ENCODE results near the gene GBX1. TPM values are rescaled to one million over a fixed set of nuclear protein-coding genes. Genes with fewer than 3 reads are reported as not detected.

Gene GBX1
- total RNA-seq, 3 donors from 2014 or later: not detected

GRCh38 chr7:151210087-151210854 lies 42.8 kb upstream of the GBX1 start, which contains the start of gene H2BK1:
H2BK1 (minus strand) TSS chr7:151210488; CDS start chr7:151210318, 170 bp downstream.
- H3K4me1 ChIP-seq (ENCODE audit: low read depth): no peaks in the 10 kb centered on the region
- ATAC-seq (no peak), DNase-seq (peak in 1 of 3 donors; percentile 16)
- no peak within 1 kb of the TSS for H3K4me3 ChIP-seq
- intact Hi-C loops (cut with DNase I, micrococcal nuclease): no loop called here
- no peak for TF ChIP-seq CTCF (IDR thresholded peaks at IDR 0.05)
- no peaks in the 10 kb centered on the region for H3K36me3 ChIP-seq (ENCODE audit: low read depth)
- no peaks in the 10 kb centered on the region for H3K9me3 ChIP-seq

GRCh38 chr7:151209588-151209987 lies 42.1 kb upstream of the GBX1 start:
- H3K4me3 ChIP-seq: no peak overlapping the region
- no peak for TF ChIP-seq CTCF (IDR thresholded peaks at IDR 0.05)
- intact Hi-C loops (cut with DNase I, micrococcal nuclease): no loop called here
- H3K36me3 ChIP-seq (ENCODE audit: low read depth): no peaks in the 10 kb centered on the region
- DNase-seq (peak in 1 of 3 donors; percentile 10), ATAC-seq (no peak)
- H3K9me3 ChIP-seq: no peaks in the 10 kb centered on the region
- H3K4me1 ChIP-seq (ENCODE audit: low read depth): no peaks in the 10 kb centered on the region

DNA sequence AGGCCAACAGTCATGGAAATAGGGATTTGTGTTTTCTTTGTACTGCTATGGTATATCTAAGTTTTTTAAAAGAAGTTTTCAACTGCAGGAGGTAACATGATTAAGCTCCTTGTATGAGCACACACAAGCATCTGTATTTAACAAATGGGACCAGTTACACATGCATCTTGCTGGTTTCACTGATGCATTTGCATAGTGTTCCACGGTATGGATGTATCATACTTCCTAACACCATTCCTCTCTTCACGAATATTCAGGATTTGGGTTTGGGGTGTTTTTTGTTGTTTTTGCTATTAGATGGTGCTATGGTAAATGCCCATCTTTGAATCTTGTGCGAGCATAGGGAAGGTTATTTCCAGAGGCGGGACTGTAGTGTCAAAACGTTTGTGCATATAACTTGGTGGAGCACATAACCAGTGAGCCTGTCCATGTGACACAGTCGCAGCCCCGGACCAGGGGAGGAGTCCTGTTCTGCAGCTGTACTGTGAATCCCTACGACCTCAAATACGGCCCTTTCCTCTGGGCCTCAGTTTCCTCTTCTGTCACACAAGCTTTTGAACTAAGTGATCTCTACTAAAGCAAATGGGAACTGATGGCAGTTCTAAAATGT lies 40.9 kb upstream of the GBX1 start:
- no peak overlapping the region for H3K4me3 ChIP-seq
- ATAC-seq: no peak
- no peak for TF ChIP-seq CTCF (IDR thresholded peaks at IDR 0.05)

DNA sequence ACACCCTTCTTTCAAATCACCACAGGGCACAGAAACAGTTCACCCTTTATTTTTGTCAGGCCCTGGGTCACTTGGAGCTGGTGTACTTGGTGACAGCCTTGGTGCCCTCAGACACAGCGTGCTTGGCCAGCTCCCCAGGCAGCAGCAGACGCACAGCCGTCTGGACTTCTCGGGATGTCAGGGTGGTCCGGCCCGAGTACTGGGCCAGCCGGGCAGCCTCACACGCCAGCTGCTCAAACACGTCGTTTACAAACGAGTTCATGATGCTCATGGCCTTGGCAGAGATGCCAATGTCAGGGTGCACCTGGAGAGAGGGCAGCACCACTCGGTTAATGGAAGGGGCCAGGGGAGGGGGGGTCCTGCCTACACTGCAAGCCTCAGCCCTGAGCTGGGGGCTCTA lies 40.3 kb upstream of the GBX1 start:
- H3K36me3 ChIP-seq (ENCODE audit: low read depth): no peaks in the 10 kb centered on the region
- no peaks in the 10 kb centered on the region for H3K4me1 ChIP-seq (ENCODE audit: low read depth)
- H3K4me3 ChIP-seq: no peak overlapping the region
- intact Hi-C loops (cut with DNase I, micrococcal nuclease): no loop called here
- no peak for DNase-seq
- no peaks in the 10 kb centered on the region for H3K9me3 ChIP-seq
- TF ChIP-seq CTCF (IDR thresholded peaks at IDR 0.05): no peak
- no peak for ATAC-seq

More for the DNA sequence above, 40.9 kb upstream of the GBX1 start:
- no peak for DNase-seq
- no peaks in the 10 kb centered on the region for H3K9me3 ChIP-seq
- no peaks in the 10 kb centered on the region for H3K4me1 ChIP-seq (ENCODE audit: low read depth)
- H3K36me3 ChIP-seq (ENCODE audit: low read depth): no peaks in the 10 kb centered on the region
- intact Hi-C loops (cut with DNase I, micrococcal nuclease): no loop called here

GRCh38 chr7:151207315-151207714 lies 39.8 kb upstream of the GBX1 start:
- TF ChIP-seq CTCF (IDR thresholded peaks at IDR 0.05): no peak
- H3K36me3 ChIP-seq (ENCODE audit: low read depth): no peaks in the 10 kb centered on the region
- no peaks in the 10 kb centered on the region for H3K9me3 ChIP-seq
- no peak for DNase-seq
- intact Hi-C loops (cut with DNase I, micrococcal nuclease): no loop called here
- H3K4me1 ChIP-seq (ENCODE audit: low read depth): no peaks in the 10 kb centered on the region
- ATAC-seq: no peak
- no peak overlapping the region for H3K4me3 ChIP-seq

Measured in mucosa of descending colon (tissue), 3 donors.